ENCODE measurements around the gene GAB2.

Gene GAB2

DNA sequence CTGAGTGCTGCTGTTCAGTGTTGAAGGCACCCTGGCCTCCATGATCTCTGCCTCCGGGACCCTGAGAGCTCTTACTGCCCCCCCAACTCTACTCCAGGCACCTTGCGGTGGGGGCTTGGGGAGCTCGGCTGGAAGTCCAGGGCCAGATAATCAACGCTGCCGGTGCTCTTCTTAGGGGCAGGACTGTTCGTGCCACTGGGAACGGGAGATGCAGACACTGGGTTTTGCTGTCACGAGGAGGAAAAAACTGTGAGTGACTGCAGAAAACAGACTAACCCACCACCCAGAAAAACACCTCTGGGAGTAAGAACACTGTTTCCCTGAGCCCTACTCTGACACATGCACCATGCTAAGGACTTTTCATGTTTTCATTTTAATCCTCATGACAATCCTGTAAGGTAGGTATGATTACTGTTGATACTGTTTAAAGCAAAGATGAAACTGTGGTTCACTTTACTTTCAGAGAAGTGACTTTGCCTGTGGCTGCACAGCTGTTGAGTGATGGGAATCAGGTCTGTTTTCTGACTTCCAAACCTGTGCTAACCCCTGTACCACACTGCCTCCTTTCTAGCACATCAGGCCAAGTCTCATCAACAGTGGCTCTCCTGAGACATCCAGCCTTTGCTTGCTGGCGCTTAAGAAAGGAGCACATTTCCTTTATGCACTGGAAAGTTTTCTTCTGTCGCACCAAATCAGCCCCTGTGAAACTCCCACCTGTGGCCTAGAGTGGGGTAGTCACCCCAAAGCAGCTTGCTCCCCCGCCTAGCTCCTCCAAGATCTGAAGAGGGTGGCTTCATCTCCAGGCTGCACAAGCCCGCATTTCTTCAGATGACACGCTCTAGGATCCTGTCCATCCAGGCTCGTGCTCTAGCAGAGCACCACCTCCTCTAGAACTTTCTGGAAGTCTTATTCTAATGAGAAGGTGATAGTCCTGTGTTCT is 197.1 kb downstream of the GAB2 start:
- no peak for DNase-seq
- in situ Hi-C loops (cut with MboI; ENCODE audit: low pct_unique_long_range_greater_than_20kb, low sequenced_read_pairs), result loop anchor here (10.0 kb wide), 1 partner anchor 344 kb away; no protein-coding TSS in a partner anchor

DNA sequence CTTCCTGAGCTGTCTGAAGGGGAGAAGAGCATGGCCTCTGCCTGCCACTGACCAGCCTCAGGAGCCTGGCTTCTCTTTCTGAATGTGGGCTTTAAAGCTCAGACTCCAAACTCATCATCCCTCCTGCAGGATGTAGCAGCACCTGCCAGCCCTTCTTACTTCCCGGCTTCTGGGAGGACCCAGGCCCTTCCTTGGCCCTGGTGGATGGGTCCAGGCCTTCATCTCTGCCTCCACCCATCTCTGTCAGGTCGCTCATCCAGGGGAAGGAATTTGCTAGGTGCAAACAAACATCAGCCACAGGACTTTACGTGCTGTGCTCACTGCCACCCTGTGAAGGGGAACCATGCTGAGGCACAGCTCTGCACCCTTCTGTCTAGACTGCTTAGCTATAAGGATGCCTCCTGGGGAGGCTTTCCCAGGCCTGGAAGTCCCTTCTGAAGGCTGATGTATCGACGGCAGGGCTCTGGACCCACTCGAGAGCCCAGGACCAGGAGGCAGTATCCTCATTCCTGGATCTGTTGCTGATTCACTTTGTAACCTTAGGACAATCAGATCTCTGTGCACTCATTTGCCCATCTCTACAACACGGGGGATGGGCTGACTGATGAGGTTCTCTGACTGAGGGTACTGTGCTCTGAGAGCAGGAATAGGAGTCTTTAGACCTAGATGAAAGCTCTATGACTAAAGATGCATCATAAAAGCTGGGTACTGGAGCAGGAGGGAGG is 198.0 kb downstream of the GAB2 start:
- no peak for DNase-seq
- in situ Hi-C loops (cut with MboI; ENCODE audit: low pct_unique_long_range_greater_than_20kb, low sequenced_read_pairs), result loop anchor here (10.0 kb wide), 1 partner anchor 345 kb away; no protein-coding TSS in a partner anchor

DNA sequence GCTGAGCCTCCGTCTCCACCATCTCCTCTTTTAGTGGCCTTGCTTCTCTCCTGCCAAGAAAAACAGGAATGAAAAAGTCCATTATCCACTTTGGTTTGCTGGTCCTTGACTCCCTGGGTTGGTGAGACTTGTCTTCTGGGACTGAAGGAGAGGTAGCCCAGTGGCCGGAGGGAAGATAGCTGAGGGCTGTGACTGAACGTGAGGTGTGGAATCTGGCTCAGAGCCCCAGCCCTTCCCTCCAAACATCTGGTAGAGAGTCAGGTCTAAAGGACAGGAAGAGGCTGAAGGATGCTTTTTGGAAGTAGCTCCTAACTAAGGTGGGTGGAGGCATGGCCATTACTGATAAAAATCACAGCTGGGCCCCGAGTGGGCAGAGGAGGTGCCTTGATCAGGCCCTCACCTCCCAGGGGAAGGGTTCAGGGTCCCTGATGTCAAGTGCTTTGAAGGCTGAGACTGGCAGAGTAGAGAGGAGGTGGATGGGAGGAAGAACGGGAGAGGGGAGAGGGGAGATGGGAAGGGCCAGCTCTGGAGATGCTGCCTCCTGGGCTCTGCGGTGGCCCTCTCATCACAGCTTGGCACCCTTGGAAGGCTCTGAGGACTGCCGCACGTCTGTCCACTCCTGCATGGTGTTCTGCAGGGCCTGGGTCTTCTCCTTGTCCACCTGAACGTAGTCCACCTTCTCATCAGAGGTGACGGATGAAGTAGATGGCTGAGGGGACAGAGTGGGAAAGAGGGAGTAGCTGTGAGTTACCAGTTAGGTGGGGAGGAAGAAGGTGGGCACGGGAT is 198.7 kb downstream of the GAB2 start:
- no peak for DNase-seq
- in situ Hi-C loops (cut with MboI; ENCODE audit: low pct_unique_long_range_greater_than_20kb, low sequenced_read_pairs), result no loop called here

DNA sequence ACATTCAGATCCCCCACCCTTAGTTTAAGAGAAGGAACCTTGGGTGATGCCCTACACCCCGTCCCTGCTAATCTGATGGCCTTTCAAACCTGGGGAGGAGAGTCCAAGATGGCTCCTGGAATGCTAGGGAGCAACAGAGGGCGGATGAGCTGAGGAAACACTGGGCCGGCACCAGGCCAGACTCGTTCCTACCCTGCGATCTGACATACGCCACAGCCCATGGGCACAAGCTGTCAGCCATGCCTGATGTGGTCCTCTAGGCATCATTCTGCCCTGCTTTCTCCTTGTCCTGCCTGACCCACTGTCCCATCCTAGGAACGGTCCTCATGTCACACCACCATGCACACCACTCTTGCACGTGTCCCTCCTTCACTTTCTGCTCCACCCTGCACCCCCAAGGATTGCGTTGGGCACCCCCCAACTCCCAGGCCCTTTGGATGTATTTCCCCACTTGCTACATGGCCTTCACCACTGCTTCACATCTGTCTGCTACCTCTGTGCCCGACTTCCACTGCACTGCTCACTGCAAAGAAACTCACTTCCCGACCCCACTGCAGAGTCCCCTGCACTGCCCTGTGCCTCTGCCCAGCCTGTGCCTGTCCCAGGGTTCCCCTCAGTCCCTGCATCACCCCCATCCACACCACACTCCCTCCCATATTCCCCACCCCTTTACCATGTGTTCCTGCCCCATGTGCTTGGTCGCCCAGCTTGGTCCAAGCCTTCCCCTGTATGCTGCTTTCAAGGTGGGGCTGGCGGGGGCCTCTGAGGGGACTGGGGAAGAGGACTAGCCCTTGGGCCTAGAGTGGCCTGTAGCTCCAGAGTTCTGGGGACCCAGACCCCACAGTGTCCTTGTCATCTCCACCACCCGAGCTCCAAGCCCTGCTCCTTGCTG is 199.7 kb downstream of the GAB2 start:
- no peak for DNase-seq
- in situ Hi-C loops (cut with MboI; ENCODE audit: low pct_unique_long_range_greater_than_20kb, low sequenced_read_pairs), result no loop called here

DNA sequence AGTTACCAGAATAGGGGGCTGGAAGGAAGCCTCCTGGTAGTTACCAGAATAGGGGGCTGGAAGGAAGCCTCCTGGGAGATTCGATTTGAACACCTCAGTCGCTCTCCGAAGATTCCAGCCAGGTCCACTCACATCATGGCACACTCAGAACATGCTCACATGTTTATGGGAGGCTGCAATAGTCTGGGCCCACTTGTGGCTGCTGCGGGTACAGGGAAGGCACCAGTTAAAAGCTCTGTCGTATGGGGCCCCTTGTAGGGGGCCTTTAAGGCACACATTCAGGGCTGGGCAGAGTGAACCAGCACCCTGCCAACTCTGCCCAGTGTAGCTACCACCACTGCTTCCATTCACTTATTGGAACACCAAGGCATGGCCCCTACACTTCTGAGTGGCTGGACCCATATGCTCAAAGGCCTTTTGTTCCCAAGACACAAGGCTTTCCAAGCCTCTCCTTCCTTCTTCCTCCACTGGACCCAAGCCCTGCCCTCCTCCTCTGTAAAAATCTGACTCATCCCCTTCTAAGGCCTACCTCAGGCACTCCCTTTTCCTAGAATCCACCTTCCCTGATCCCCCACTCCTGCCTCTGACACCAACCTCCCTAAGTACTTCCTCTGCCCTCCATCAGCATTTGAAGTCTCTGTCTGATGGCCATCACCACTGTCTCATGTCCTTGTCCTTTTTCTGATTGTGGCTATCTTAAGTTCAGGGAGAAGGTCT is 200.9 kb downstream of the GAB2 start:
- no peak for DNase-seq
- in situ Hi-C loops (cut with MboI; ENCODE audit: low pct_unique_long_range_greater_than_20kb, low sequenced_read_pairs), result no loop called here

DNA sequence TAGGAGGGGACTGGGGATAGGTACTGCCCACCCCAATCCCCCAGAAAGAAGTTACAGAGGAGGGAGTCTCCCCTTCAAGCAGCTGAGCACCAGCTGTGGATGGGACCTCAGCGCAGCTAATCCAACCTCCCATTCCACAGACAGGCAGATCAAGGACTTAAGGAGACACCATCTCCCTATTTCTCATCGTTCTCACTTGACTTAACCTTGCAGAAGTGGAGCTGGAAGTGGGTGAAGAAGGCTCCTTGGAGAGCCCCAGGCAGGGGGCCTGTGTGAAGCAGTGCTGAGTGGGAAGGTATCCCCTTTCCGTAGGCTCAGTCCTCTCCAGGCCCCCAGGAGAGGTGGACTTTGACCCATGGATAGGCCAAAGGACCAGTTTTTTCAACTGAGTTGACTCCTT is 201.6 kb downstream of the GAB2 start:
- in situ Hi-C loops (cut with MboI; ENCODE audit: low pct_unique_long_range_greater_than_20kb, low sequenced_read_pairs), result no loop called here
- no peak for DNase-seq

DNA sequence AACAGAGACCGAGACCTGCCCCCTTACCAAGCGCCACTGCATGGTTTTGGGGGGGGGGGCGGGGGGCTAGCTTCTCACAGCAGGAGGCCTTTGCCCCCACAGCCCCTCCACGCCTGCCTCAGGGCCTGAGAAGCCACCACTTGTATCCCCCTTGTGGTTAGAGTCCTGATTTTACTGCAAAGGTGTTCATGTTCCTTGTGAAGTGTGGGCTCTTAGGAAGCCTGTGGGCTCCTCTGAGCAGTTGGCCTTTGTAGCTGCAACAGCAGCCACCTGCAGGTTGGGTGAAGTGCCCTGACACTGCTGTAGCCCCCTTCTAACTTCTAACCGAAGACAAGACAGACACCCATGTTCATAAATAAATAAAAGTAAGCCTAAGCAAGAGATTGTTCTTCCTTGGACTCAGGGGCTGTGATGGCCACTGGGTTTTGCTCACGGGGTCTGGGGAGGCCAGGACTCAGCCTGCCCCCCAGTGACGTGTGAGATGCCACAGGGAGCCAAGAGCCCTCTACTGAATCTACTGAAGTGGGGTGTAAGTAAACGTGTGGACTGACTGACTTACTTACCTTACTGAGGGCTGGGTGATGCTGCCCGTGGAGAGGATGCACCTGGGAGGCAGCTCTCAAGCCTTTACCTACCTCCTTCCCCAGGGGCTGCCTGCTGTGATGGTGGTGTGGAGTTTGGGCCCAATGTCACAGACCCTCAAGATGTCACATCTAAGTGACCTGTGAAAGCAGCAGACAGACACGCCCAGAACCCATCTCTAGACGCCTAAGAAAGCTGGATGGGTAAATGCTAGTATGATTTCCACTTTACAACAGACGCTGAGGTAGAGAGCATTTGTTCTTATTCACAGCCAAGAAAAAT is 203.1 kb downstream of the GAB2 start:
- in situ Hi-C loops (cut with MboI; ENCODE audit: low pct_unique_long_range_greater_than_20kb, low sequenced_read_pairs), result no loop called here

DNA sequence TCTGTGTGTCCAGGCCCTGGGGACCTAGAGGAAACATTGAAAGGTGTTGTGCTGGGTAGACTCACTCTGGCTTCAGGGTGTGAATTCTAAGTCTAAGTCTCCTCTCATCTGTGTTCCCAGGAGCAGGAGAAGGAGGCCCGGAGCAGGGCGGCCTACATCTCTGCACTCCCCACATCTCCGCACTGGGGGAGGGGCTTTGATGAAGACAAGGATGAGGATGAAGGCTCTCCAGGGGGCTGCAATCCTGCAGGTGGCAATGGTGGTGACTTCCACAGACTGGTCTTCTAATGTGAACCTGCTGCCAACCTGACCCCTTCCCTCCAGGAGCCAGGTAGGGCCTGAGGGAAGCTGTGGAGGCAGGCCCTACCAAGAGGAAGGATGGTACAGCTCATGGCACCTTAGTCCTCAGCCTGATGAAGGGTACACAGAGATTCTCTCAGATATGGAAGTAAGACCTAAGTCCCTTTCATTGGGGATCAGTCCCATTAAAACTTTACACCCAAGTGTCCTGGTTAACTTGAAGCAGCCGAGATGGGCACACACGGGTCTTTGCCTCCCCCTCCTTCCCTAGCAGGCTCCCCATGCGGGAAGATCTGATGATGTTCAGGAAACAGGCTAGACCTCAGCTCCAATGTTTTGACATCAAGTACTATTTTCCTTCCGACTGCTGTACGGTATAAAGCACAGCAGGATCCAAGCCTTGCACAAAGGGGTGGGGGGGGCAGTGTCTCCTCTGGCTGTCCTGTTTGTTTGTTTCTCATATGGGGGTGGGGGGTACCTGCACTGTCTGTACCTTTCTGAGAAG is 203.9 kb downstream of the GAB2 start:
- in situ Hi-C loops (cut with MboI; ENCODE audit: low pct_unique_long_range_greater_than_20kb, low sequenced_read_pairs), result no loop called here
- no peak for DNase-seq

More for the DNA sequence above, 203.1 kb downstream of the GAB2 start:
- no peak for DNase-seq

DNA sequence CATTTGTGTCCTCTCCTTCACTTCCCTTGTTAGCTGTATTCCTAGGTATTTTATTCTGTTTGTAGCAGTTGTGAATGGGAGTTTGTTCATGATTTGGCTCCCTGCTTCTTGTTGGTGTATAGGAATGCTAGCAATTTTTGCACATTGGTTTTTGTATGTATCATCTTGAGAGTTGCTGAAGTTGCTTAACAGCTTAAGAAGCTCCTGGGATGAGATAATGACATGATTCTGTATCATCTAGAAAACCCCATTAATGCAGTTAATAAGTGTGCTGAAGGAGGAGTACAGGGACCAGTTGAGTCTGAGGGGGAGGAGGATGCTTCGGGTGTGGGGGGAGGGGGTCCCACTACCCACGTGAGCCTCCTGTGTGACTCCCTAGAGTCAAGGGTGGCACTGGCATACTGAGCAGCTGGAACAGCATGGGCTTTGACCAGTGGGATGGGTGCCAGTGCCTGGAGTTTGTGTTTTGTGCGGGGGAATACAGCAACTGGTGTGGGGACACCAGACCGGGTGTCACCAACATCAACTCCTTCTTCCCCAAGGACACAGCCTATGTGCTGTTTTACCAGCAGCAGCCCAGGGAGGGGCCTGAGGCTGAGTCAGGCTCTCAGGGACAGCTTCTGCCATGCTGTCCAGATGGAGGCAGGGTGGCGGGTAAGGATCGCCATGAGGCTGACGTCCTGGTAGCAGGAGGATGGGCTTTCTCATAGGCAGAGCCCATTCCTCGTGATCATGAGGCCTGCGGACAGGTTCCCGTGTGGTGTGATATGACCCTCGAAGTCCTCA is 204.8 kb downstream of the GAB2 start:
- no peak for DNase-seq

DNA sequence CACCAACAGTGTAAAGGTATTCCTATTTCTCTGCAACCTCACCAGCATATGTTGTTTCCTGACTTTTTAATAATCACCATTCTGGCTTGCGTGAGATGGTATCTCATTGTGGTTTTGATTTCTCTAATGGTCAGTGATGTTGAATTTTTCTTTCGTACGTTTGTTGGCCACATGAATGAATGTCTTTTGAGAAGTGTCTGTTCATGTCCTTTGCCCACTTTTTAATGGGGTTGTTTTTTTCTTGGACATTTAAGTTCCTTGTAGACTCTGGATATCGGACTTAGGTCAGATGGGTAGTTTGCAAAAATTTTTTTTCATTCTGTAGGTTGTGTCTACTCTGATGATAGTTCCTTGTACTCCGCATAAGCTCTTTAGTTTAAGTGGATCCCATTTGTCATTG is 206.1 kb downstream of the GAB2 start:
- no peak for DNase-seq
- in situ Hi-C loops (cut with MboI; ENCODE audit: low pct_unique_long_range_greater_than_20kb, low sequenced_read_pairs), result no loop called here

More for the DNA sequence above, 204.8 kb downstream of the GAB2 start:
- in situ Hi-C loops (cut with MboI; ENCODE audit: low pct_unique_long_range_greater_than_20kb, low sequenced_read_pairs), result no loop called here

DNA sequence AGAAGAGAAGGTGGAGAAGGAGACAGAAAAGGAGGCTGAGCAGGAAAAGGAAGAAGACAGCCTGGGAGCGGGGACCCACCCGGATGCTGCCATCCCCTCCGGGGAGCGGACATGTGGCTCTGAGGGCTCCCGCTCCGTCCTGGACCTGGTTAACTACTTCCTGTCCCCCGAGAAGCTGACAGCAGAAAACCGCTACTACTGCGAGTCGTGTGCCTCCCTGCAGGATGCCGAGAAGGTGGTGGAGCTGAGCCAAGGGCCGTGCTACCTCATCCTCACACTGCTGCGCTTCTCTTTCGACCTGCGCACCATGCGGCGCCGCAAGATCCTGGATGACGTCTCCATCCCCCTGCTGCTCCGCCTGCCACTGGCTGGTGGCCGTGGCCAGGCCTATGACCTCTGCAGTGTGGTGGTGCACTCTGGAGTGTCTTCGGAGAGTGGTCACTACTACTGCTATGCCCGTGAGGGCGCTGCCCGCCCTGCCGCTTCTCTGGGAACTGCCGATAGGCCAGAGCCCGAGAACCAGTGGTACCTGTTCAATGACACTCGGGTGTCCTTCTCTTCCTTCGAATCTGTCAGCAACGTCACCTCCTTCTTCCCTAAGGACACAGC is 207.5 kb downstream of the GAB2 start:
- in situ Hi-C loops (cut with MboI; ENCODE audit: low pct_unique_long_range_greater_than_20kb, low sequenced_read_pairs), result no loop called here
- DNase-seq, result no peak

DNA sequence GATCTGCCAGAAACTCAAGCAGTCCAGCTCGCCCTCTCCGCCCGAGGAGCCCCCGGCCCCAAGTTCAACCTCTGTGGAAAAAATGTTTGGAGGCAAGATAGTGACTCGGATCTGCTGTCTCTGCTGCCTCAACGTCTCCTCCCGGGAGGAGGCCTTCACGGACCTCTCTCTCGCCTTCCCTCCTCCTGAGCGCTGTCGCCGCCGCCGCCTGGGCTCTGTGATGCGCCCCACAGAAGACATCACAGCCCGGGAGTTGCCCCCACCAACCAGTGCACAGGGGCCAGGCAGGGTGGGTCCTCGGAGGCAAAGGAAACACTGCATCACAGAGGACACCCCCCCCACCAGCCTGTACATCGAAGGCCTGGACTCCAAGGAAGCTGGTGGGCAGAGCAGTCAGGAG is 208.1 kb downstream of the GAB2 start:
- in situ Hi-C loops (cut with MboI; ENCODE audit: low pct_unique_long_range_greater_than_20kb, low sequenced_read_pairs), result no loop called here

DNA sequence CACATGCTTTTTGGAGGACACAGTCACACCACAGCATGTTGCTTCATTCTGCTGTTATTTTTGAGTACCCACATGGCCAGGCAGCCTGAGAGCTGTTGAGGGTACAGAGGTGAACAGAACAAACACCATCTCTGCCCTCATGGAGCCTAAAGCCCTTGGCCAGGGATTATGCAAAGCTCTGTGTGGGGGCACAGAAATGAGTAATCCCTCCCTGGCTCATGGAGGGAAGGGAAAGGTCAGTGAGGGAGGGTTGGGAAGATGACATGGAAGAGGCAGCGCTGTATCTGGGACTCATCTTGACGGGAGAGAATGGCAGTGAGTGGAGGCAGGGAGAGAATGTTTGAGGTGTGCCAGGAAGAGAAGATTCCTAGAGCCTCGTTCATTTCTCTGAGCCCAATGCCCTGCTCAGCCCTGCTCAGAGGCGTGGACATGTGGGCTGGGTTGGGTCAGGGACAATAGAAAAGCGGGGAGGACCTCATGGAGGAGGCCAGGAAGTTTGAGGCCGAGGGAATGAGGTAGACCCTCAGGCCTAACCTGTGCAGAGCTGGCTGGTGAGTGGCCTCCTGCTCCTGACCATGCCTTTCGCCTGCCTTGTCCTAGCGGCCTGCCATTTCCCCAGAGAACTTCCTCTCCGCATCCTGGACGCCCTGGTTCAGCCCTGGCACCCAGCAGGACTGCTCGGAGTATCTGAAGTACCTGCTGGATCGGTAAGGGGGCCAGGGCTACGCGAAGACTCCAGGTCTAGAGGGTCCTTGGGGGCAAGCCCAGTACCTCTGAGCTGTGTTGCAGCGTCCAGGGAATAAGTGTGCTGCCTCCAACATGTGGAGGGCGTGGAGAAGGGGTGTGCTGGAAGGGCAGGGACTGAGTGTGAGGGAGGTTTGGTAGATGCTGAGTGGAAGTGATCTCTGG is 209.1 kb downstream of the GAB2 start:
- DNase-seq, result no peak

More for the DNA sequence above, 208.1 kb downstream of the GAB2 start:
- DNase-seq, result no peak

DNA sequence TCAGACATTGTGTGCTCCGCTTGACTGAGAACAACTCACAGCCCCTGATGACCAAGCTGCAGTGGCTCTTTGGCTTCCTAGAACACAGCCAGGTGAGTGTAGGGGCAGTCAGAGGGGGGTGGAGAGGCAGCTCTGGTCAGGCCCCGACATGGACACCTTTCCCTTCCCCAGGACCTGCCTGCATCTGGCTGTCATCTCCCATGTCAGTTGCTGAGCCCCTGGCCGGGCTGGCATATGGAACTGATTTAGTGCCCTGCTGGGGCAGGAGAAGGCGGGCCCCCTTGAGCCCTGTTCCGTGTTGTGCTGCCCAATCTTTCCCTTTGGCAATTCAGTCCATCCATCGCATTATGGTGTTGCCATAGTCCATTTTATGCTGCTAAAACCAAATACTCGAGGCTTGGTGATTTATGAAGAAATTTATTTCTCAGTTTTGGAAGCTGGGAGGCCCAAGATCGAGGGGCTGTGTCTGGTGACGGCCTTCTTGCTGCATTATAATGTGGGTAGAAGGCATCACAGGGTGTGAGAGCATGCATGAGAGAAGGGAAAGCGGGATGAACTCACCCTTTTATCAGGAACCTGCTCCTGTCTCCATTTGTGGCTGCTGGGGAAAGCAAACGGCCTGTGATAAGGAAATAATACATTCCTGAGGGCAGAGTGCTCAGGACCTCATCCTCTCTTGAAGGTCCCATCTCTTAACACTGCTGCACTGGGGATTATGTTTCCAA is 209.9 kb downstream of the GAB2 start:
- in situ Hi-C loops (cut with MboI; ENCODE audit: low pct_unique_long_range_greater_than_20kb, low sequenced_read_pairs), result no loop called here

More for the DNA sequence above, 209.1 kb downstream of the GAB2 start:
- in situ Hi-C loops (cut with MboI; ENCODE audit: low pct_unique_long_range_greater_than_20kb, low sequenced_read_pairs), result no loop called here

More for the DNA sequence above, 209.9 kb downstream of the GAB2 start:
- DNase-seq, result no peak

Data from KBM-7 (cell line).